HCT116 (cell line): ENCODE results near the gene SULT2B1.

Experiments used
- EGR1 ChIP-seq: IDR thresholded peaks from 2 replicates; pipeline ENCODE4 v1.6.1; 2012; ENCODE audit warnings: low read depth
- EZH2phosphoT487 ChIP-seq: fragments of 200-600 bp; IDR thresholded peaks from 2 replicates; pipeline ENCODE4 v1.6.1; 2018; ENCODE audit warnings: antibody characterized with exemption, borderline replicate concordance
- JUND ChIP-seq: IDR thresholded peaks from 2 replicates; pipeline ENCODE4 v1.6.1; 2012
- MAX ChIP-seq: IDR thresholded peaks from 2 replicates; pipeline ENCODE4 v1.6.1; 2012
- POLR2A ChIP-seq: IDR thresholded peaks from 2 replicates; pipeline ENCODE4 v1.7.0; 2011; ENCODE audit warnings: borderline replicate concordance; ENCODE audit not compliant: insufficient read depth, insufficient read length; ENCODE audit errors: extremely low read depth
- POLR2AphosphoS5 ChIP-seq: IDR thresholded peaks from 2 replicates; pipeline ENCODE4 v1.6.1; 2011; ENCODE audit warnings: mild to moderate bottlenecking, low read depth, low read length, moderate library complexity
- SP1 ChIP-seq: IDR thresholded peaks from 2 replicates; pipeline ENCODE4 v1.6.1; 2012; ENCODE audit warnings: low read depth
- TCF7L2 ChIP-seq: IDR thresholded peaks from 2 replicates; pipeline ENCODE4 v1.7.0; 2011; ENCODE audit warnings: borderline replicate concordance, inconsistent platforms; ENCODE audit not compliant: insufficient read depth, insufficient read length; ENCODE audit errors: extremely low read depth
- YY1 ChIP-seq: IDR thresholded peaks from 2 replicates; pipeline ENCODE4 v1.6.1; 2011; ENCODE audit warnings: low read length, low read depth, moderate library complexity, mild to moderate bottlenecking; ENCODE audit not compliant: insufficient replicate concordance; ENCODE audit errors: extremely low read depth
- ZNF274 ChIP-seq: fragments of 200-500 bp; sonication (Bioruptor generic); IDR thresholded peaks from 2 replicates; pipeline ENCODE4 v1.6.1; 2014; ENCODE audit warnings: mild to moderate bottlenecking, low read depth, low read length, inconsistent platforms
- TF ChIP-seq, protein P1 (sequence below), 3 experiments: fragments of 200-600 bp in 1 of 3; sonication (generic) in 1 of 3; IDR thresholded peaks in 2 of 3; conservative IDR thresholded peaks in 1 of 3; 2 replicates each; pipeline ENCODE4 v1.5.1; 2012 to 2017; ENCODE audit warnings: low read depth in 2 of 3, low read length in 2 of 3, antibody characterized with exemption in 1 of 3, borderline replicate concordance in 1 of 3, control low read depth in 1 of 3, mild to moderate bottlenecking in 1 of 3, mixed read lengths in 1 of 3, mixed run types in 1 of 3, moderate library complexity in 1 of 3; ENCODE audit not compliant: insufficient read depth in 1 of 3

DNA sequence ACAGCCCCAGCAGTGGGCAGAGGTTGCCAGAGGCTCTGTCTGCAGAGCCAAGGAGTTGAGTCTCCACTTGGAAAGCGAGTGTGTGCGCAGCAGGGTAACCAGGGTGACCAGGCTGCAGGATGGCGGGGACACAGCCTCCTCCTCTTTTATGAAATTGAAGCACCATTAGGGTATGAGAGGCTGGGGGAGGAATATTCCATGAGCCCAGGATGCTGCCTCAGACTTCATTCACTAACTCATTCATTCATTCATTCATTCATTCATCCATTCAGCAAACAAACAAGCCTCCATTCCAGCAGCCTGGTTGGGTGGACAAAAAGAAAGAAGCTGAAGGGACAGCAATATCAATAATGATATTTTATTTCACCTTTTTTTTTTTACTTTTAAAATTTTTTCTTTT lies 33.8 kb upstream of the SULT2B1 start:
- TF ChIP-seq EGR1 (no peak), SP1 (no peak), JUND (no peak), ZNF274 (no peak), EZH2phosphoT487 (no peak), POLR2AphosphoS5 (no peak), MAX (no peak), POLR2A (no peak), YY1 (no peak), TCF7L2 (no peak)
- TF ChIP-seq, protein P1, sequence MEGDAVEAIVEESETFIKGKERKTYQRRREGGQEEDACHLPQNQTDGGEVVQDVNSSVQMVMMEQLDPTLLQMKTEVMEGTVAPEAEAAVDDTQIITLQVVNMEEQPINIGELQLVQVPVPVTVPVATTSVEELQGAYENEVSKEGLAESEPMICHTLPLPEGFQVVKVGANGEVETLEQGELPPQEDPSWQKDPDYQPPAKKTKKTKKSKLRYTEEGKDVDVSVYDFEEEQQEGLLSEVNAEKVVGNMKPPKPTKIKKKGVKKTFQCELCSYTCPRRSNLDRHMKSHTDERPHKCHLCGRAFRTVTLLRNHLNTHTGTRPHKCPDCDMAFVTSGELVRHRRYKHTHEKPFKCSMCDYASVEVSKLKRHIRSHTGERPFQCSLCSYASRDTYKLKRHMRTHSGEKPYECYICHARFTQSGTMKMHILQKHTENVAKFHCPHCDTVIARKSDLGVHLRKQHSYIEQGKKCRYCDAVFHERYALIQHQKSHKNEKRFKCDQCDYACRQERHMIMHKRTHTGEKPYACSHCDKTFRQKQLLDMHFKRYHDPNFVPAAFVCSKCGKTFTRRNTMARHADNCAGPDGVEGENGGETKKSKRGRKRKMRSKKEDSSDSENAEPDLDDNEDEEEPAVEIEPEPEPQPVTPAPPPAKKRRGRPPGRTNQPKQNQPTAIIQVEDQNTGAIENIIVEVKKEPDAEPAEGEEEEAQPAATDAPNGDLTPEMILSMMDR (IDR thresholded peaks at IDR 0.05 in 2 of 3, conservative IDR thresholded peaks at IDR 0.05 in 1 of 3; ENCODE audit: borderline replicate concordance in 1 of 3, insufficient read depth in 1 of 3, low read depth in 2 of 3, low read length in 2 of 3): no peak
